Measurements from ENCODE around the gene USP2.

GRCh38 chr11:119319136-119319699 lies 62.3 kb downstream of the USP2 start:
- TF ChIP-seq CTCF (IDR thresholded peaks at IDR 0.05), result no peak
- no peak for TF ChIP-seq POLR2A (IDR thresholded peaks at IDR 0.05)
